GM23338 (cell line): ENCODE data around the gene TOR1B. TPM values are rescaled to one million over a fixed set of nuclear protein-coding genes. Genes with fewer than 3 reads are reported as not detected.
A peak's percentile ranks its signal among the peaks of the same experiment; 100 is the strongest.

Experiments
- ATAC-seq: fragments of 200-7000 bp; cut with Tn5 transposase; 3 replicates; pipeline ENCODE4 v1.9.1; 2020
- DNase-seq: peaks from one replicate; pipeline ENCODE4 v3.0.0-alpha.2; 2015; ENCODE audit warnings: low spot score
- H2AFZ ChIP-seq: fragments of 200-600 bp; sonication (generic); 2 replicates; pipeline ENCODE4 v1.8.0; 2016; ENCODE audit warnings: antibody characterized with exemption, mild to moderate bottlenecking, moderate library complexity
- H3F3A ChIP-seq: fragments of 200-600 bp; sonication (generic); replicated peaks from 2 replicates; pipeline ENCODE4 v1.8.0; 2017; ENCODE audit warnings: antibody characterized with exemption, mixed run types, low read depth
- H3K27ac ChIP-seq: fragments of 200-600 bp; sonication (generic); 2 replicates; pipeline ENCODE4 v1.6.1; 2016; ENCODE audit warnings: low read depth
- H3K27me3 ChIP-seq: fragments of 200-600 bp; sonication (generic); 2 replicates; pipeline ENCODE4 v1.8.0; 2016; ENCODE audit warnings: mild to moderate bottlenecking, mixed run types, moderate library complexity; ENCODE audit not compliant: insufficient read depth
- H3K36me3 ChIP-seq: fragments of 200-600 bp; sonication (generic); 2 replicates; pipeline ENCODE4 v1.8.0; 2016; ENCODE audit warnings: mild to moderate bottlenecking; ENCODE audit not compliant: insufficient read depth
- H3K4me1 ChIP-seq: fragments of 200-600 bp; sonication (generic); 2 replicates; pipeline ENCODE4 v1.8.0; 2016; ENCODE audit warnings: mild to moderate bottlenecking, moderate library complexity; ENCODE audit not compliant: insufficient read depth
- H3K4me2 ChIP-seq: fragments of 200-600 bp; sonication (generic); 2 replicates; pipeline ENCODE4 v1.7.1; 2017; ENCODE audit warnings: mixed run types
- H3K4me3 ChIP-seq: fragments of 200-600 bp; sonication (generic); 2 replicates; pipeline ENCODE4 v1.6.1; 2016; ENCODE audit warnings: mixed run types
- H3K79me2 ChIP-seq: fragments of 200-600 bp; sonication (generic); replicated peaks from 2 replicates; pipeline ENCODE4 v1.8.0; 2017; ENCODE audit warnings: mild to moderate bottlenecking; ENCODE audit not compliant: insufficient read depth
- H3K9me2 ChIP-seq: fragments of 200-600 bp; sonication (generic); 2 replicates; pipeline ENCODE4 v1.8.0; 2017; ENCODE audit not compliant: insufficient read depth
- H4K20me1 ChIP-seq: fragments of 200-600 bp; sonication (generic); replicated peaks from 2 replicates; pipeline ENCODE4 v1.8.0; 2017; ENCODE audit warnings: mild to moderate bottlenecking; ENCODE audit not compliant: insufficient read depth
- H3K27ac Mint-ChIP-seq: 2 replicates; pipeline ENCODE4 v1.8.0; 2020; ENCODE audit warnings: inconsistent platforms, mild to moderate bottlenecking, moderate library complexity, mixed read lengths
- H3K27me3 Mint-ChIP-seq: 3 replicates; pipeline ENCODE4 v1.8.0; 2022; ENCODE audit warnings: low read depth, mild to moderate bottlenecking, moderate library complexity, mixed read lengths, inconsistent platforms; ENCODE audit not compliant: insufficient read depth, poor library complexity
- H3K36me3 Mint-ChIP-seq: 3 replicates; pipeline ENCODE4 v1.8.0; 2021; ENCODE audit warnings: low read depth, mild to moderate bottlenecking, inconsistent platforms, moderate library complexity, mixed read lengths
- H3K4me1 Mint-ChIP-seq: 3 replicates; pipeline ENCODE4 v1.8.0; 2020; ENCODE audit warnings: mild to moderate bottlenecking, inconsistent platforms, mixed read lengths
- H3K4me3 Mint-ChIP-seq: 3 replicates; pipeline ENCODE4 v1.8.0; 2021; ENCODE audit warnings: moderate library complexity, mild to moderate bottlenecking, inconsistent platforms, mixed read lengths
- H3K9me3 Mint-ChIP-seq: 3 replicates; pipeline ENCODE4 v1.8.0; 2020; ENCODE audit warnings: moderate library complexity, mild to moderate bottlenecking, inconsistent platforms, mixed read lengths
- CREB1 ChIP-seq: fragments of 250-450 bp; sonication (Bioruptor Pico); IDR thresholded peaks from 2 replicates; pipeline ENCODE4 v1.5.0; 2020; ENCODE audit warnings: low read depth, mild to moderate bottlenecking, moderate library complexity
- EZH2 ChIP-seq: fragments of 200-600 bp; sonication (generic); IDR thresholded peaks from one replicate; pipeline ENCODE4 v1.8.0; 2017; ENCODE audit warnings: antibody characterized with exemption, mild to moderate bottlenecking, low read depth; ENCODE audit not compliant: unreplicated experiment
- EZH2phosphoT487 ChIP-seq: fragments of 200-600 bp; sonication (generic); IDR thresholded peaks from one replicate; pipeline ENCODE4 v1.8.1; 2018; ENCODE audit warnings: antibody characterized with exemption; ENCODE audit not compliant: unreplicated experiment
- JUNB ChIP-seq: IDR thresholded peaks from one replicate; pipeline ENCODE4 v1.6.1; 2016; ENCODE audit warnings: antibody characterized with exemption; ENCODE audit not compliant: unreplicated experiment
- NANOG ChIP-seq: IDR thresholded peaks from 2 replicates; pipeline ENCODE4 v1.6.1; 2016; ENCODE audit warnings: antibody characterized with exemption, borderline replicate concordance
- STAT1 ChIP-seq: IDR thresholded peaks from one replicate; pipeline ENCODE4 v1.6.1; 2016; ENCODE audit warnings: antibody characterized with exemption; ENCODE audit not compliant: unreplicated experiment
- ZNF114 ChIP-seq: fragments of 250-450 bp; sonication (Bioruptor Pico); IDR thresholded peaks from 2 replicates; pipeline ENCODE4 v1.5.0; 2020; ENCODE audit warnings: mild to moderate bottlenecking, moderate library complexity
- ZNF331 ChIP-seq: fragments of 250-450 bp; sonication (Bioruptor Pico); IDR thresholded peaks from 2 replicates; pipeline ENCODE4 v1.5.0; 2020; ENCODE audit warnings: low read depth, mild to moderate bottlenecking, moderate library complexity
- polyA plus RNA-seq: library from polyadenylated mRNA; unstranded; fragments of >200 nt; fragmentation: Nextera tagmentation; extraction: Ambion mirVana; gene quantifications from 2 replicates; pipeline ENCODE4 v1.2.1, GENCODE V29; 2016
- total RNA-seq: library from RNA; depleted of rRNA; stranded (reverse); fragments of >200 nt; shearing (Covaris generic); gene quantifications from 2 replicates; pipeline ENCODE4 v1.2.3, GENCODE V29; 2014
- TF ChIP-seq, protein P1 (sequence below): fragments of 250-450 bp; sonication (Bioruptor Pico); IDR thresholded peaks from 2 replicates; pipeline ENCODE4 v1.5.0; 2020; ENCODE audit warnings: mild to moderate bottlenecking, moderate library complexity
- TF ChIP-seq, protein P2 (sequence below): IDR thresholded peaks from one replicate; pipeline ENCODE4 v1.6.1; 2018; ENCODE audit warnings: antibody characterized with exemption; ENCODE audit not compliant: unreplicated experiment
- TF ChIP-seq, protein P3 (sequence below): IDR thresholded peaks from 2 replicates; pipeline ENCODE4 v1.6.1; 2016; ENCODE audit warnings: antibody characterized with exemption

The TOR1B gene
- total and polyA plus RNA-seq, 2 experiments from 2014 or later = 10.6 to 42.4 TPM

DNA sequence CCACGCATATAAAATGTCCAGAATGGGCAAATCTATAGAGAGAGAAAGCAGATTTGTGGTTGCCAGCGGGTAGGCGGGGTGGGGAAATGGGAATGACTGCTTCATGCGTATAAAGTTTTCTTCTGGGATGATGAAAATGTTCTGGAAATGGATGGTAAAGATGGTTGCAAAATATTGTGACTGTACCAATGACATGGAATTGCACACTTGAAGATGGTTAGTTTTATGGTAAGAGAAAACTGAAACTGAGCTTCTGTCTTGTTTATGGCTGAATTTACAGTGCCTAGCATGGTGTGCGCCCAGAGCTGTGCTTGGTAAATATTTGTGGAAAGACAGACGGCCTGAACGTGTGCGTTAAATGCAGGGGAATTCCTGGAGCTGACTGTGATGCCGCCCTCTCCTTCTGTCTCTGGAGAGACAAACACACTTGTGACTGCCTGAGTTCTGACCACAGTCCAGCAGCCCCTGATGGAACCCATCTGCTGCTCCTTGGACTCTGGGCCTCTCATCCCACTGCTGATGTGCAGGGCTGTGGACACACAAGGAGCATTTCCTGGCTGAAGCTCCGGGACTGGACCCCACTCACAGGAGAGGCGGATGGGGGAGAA is 41.6 kb upstream of the TOR1B start (continued):
- no peak for TF ChIP-seq CREB1 (CRISPR knock-in tag)
- no peak for TF ChIP-seq ZNF331 (CRISPR knock-in tag)
- TF ChIP-seq JUNB = no peak
- no peak for TF ChIP-seq STAT1

DNA sequence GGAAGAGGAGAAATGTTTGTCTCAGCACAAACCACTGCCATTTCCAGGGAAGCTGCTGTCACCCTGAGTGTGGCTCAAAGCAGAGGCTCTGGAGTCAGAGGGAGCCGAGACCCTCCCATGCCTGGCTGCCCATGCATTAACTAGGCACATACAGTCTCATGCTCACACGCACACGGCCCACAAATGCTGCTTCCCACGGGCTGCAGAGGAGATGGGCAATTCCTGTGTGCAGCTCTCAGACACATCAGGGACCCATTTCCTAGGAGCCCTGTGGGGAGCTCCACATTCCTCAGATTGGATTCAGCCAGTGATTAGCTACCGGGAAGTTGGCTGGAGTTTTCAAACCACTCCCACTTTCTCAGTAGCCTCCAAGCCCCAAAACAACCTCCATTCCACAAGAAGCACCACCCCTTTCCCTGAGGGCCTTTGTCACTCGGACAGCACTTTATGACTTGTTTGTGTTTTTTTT is 41.0 kb upstream of the TOR1B start:
- H3K4me1 Mint-ChIP-seq = peaks cover 6% of the 10 kb centered on the region; the same call in 2 of the 3 replicates
- no peaks in the 10 kb centered on the region for H4K20me1 ChIP-seq
- no peaks in the 10 kb centered on the region for H3F3A ChIP-seq
- peak overlapping the region; percentile 76 for H2AFZ ChIP-seq
- no peaks in the 10 kb centered on the region for H3K79me2 ChIP-seq
- no peak overlapping the region for H3K27ac ChIP-seq
- H3K36me3 Mint-ChIP-seq = no peaks in the 10 kb centered on the region
- H3K4me3 ChIP-seq = no peak overlapping the region
- H3K9me2 ChIP-seq = no peaks in the 10 kb centered on the region
- H3K27ac Mint-ChIP-seq = peak overlapping the region; percentile 59; the same call in 1 of the 2 replicates
- no peaks in the 10 kb centered on the region for H3K36me3 ChIP-seq
- H3K27me3 Mint-ChIP-seq = peaks cover 5% of the 10 kb centered on the region
- ATAC-seq = peak; percentile 84
- H3K9me3 Mint-ChIP-seq = no peaks in the 10 kb centered on the region
- H3K27me3 ChIP-seq = no peaks in the 10 kb centered on the region
- no peak overlapping the region for H3K4me3 Mint-ChIP-seq
- no peaks in the 10 kb centered on the region for H3K4me1 ChIP-seq
- DNase-seq = peak; percentile 62
- TF ChIP-seq, protein P1, sequence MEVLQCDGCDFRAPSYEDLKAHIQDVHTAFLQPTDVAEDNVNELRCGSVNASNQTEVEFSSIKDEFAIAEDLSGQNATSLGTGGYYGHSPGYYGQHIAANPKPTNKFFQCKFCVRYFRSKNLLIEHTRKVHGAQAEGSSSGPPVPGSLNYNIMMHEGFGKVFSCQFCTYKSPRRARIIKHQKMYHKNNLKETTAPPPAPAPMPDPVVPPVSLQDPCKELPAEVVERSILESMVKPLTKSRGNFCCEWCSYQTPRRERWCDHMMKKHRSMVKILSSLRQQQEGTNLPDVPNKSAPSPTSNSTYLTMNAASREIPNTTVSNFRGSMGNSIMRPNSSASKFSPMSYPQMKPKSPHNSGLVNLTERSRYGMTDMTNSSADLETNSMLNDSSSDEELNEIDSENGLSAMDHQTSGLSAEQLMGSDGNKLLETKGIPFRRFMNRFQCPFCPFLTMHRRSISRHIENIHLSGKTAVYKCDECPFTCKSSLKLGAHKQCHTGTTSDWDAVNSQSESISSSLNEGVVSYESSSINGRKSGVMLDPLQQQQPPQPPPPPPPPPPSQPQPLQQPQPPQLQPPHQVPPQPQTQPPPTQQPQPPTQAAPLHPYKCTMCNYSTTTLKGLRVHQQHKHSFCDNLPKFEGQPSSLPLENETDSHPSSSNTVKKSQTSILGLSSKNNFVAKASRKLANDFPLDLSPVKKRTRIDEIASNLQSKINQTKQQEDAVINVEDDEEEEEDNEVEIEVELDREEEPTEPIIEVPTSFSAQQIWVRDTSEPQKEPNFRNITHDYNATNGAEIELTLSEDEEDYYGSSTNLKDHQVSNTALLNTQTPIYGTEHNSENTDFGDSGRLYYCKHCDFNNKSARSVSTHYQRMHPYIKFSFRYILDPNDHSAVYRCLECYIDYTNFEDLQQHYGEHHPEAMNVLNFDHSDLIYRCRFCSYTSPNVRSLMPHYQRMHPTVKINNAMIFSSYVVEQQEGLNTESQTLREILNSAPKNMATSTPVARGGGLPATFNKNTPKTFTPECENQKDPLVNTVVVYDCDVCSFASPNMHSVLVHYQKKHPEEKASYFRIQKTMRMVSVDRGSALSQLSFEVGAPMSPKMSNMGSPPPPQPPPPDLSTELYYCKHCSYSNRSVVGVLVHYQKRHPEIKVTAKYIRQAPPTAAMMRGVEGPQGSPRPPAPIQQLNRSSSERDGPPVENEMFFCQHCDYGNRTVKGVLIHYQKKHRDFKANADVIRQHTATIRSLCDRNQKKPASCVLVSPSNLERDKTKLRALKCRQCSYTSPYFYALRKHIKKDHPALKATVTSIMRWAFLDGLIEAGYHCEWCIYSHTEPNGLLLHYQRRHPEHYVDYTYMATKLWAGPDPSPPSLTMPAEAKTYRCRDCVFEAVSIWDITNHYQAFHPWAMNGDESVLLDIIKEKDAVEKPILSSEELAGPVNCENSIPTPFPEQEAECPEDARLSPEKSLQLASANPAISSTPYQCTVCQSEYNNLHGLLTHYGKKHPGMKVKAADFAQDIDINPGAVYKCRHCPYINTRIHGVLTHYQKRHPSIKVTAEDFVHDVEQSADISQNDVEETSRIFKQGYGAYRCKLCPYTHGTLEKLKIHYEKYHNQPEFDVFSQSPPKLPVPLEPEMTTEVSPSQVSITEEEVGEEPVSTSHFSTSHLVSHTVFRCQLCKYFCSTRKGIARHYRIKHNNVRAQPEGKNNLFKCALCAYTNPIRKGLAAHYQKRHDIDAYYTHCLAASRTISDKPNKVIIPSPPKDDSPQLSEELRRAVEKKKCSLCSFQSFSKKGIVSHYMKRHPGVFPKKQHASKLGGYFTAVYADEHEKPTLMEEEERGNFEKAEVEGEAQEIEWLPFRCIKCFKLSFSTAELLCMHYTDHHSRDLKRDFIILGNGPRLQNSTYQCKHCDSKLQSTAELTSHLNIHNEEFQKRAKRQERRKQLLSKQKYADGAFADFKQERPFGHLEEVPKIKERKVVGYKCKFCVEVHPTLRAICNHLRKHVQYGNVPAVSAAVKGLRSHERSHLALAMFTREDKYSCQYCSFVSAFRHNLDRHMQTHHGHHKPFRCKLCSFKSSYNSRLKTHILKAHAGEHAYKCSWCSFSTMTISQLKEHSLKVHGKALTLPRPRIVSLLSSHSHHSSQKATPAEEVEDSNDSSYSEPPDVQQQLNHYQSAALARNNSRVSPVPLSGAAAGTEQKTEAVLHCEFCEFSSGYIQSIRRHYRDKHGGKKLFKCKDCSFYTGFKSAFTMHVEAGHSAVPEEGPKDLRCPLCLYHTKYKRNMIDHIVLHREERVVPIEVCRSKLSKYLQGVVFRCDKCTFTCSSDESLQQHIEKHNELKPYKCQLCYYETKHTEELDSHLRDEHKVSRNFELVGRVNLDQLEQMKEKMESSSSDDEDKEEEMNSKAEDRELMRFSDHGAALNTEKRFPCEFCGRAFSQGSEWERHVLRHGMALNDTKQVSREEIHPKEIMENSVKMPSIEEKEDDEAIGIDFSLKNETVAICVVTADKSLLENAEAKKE (CRISPR knock-in tag) = no peak
- TF ChIP-seq ZNF114 (CRISPR knock-in tag) = no peak
- TF ChIP-seq, protein P2, sequence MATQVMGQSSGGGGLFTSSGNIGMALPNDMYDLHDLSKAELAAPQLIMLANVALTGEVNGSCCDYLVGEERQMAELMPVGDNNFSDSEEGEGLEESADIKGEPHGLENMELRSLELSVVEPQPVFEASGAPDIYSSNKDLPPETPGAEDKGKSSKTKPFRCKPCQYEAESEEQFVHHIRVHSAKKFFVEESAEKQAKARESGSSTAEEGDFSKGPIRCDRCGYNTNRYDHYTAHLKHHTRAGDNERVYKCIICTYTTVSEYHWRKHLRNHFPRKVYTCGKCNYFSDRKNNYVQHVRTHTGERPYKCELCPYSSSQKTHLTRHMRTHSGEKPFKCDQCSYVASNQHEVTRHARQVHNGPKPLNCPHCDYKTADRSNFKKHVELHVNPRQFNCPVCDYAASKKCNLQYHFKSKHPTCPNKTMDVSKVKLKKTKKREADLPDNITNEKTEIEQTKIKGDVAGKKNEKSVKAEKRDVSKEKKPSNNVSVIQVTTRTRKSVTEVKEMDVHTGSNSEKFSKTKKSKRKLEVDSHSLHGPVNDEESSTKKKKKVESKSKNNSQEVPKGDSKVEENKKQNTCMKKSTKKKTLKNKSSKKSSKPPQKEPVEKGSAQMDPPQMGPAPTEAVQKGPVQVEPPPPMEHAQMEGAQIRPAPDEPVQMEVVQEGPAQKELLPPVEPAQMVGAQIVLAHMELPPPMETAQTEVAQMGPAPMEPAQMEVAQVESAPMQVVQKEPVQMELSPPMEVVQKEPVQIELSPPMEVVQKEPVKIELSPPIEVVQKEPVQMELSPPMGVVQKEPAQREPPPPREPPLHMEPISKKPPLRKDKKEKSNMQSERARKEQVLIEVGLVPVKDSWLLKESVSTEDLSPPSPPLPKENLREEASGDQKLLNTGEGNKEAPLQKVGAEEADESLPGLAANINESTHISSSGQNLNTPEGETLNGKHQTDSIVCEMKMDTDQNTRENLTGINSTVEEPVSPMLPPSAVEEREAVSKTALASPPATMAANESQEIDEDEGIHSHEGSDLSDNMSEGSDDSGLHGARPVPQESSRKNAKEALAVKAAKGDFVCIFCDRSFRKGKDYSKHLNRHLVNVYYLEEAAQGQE = no peak
- no peak for TF ChIP-seq EZH2
- no peak for TF ChIP-seq NANOG
- TF ChIP-seq EZH2phosphoT487 = no peak
- TF ChIP-seq, protein P3, sequence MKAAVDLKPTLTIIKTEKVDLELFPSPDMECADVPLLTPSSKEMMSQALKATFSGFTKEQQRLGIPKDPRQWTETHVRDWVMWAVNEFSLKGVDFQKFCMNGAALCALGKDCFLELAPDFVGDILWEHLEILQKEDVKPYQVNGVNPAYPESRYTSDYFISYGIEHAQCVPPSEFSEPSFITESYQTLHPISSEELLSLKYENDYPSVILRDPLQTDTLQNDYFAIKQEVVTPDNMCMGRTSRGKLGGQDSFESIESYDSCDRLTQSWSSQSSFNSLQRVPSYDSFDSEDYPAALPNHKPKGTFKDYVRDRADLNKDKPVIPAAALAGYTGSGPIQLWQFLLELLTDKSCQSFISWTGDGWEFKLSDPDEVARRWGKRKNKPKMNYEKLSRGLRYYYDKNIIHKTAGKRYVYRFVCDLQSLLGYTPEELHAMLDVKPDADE = no peak
- no peak for TF ChIP-seq ZNF331 (CRISPR knock-in tag)
- H3K4me2 ChIP-seq = no peak overlapping the region
